ENCODE measurements around the gene UROC1.

UROC1 gene

DNA sequence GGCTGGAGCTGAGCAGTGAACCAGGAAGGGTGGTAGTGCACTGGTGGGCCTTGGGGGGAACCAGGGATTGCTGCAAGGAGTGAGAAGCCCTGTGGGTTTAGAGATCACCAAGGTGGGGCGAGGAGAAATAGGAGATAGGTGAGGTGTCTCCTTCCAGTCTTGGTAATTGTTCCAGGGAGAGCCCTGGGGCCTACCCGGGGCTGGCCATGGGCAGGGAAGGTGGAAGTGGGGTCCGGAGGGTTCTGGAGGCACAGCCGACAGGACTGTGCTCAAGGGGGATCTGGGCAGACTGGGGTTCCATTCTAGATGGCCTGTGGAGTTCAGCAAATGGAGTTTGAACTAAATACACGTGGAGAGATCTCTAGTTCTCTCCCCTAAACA is 10.8 kb upstream of the UROC1 start:
- Histone ChIP-seq H2BK120ac (ENCODE audit: low read depth, low read length) (no peak overlapping the region), H3K9ac (ENCODE audit: low read depth, low read length, poor library complexity) (no peak overlapping the region), H3K4me2 (ENCODE audit: insufficient read depth, low read length, poor library complexity, severe bottlenecking) (no peak overlapping the region), H4K91ac (ENCODE audit: low read depth, low read length, poor library complexity) (no peak overlapping the region), H3K27ac (replicated peaks; ENCODE audit: low read length) (no peak overlapping the region), H3K18ac (ENCODE audit: low read length) (no peak overlapping the region), H3K9me3 (replicated peaks in 1 of 2; ENCODE audit: control insufficient read depth in 2 of 2, insufficient read depth in 1 of 2, low read depth in 1 of 2, low read length in 2 of 2) (no peaks in the 10 kb centered on the region), H3K23ac (ENCODE audit: low read depth, low read length, poor library complexity) (no peak overlapping the region), H2BK15ac (ENCODE audit: low read length) (no peak overlapping the region), H3K4me3 (ENCODE audit: low read length in 2 of 2) (no peak overlapping the region), H4K8ac (ENCODE audit: low read depth, low read length) (no peak overlapping the region), H2BK5ac (ENCODE audit: low read length) (no peak overlapping the region), H3K79me1 (ENCODE audit: low read depth, low read length) (peaks cover 3% of the 10 kb centered on the region), H3K4me1 (ENCODE audit: control insufficient read depth in 2 of 2, insufficient read depth in 1 of 2, low read depth in 1 of 2, low read length in 2 of 2) (peaks cover 2 to 10% of the 10 kb centered on the region in 2 donors), H3K27me3 (ENCODE audit: control insufficient read depth in 3 of 3, insufficient read depth in 3 of 3, low read depth in 1 of 3, low read length in 3 of 3) (peaks cover 0 to 73% (median 14%) of the 10 kb centered on the region in 3 experiments), H3K4ac (ENCODE audit: low read length) (no peak overlapping the region), H2AFZ (ENCODE audit: low read length) (no peak overlapping the region), H3K36me3 (replicated peaks in 1 of 2; ENCODE audit: control insufficient read depth in 2 of 2, insufficient read depth in 2 of 2, low read length in 2 of 2) (no peaks in the 10 kb centered on the region), H2AK5ac (ENCODE audit: low read depth, low read length) (no peak overlapping the region), H3K14ac (ENCODE audit: low read length) (no peak overlapping the region), H2BK12ac (ENCODE audit: low read length) (no peak overlapping the region)
- no peak for DNase-seq (ENCODE audit: low spot score)
- WGBS, 2 donors (ENCODE audit: extremely low coverage in 2 of 2, insufficient read length in 2 of 2, insufficient replicate concordance in 1 of 2) = no CpG with 5 or more reads among the region's 5 CpGs

DNA sequence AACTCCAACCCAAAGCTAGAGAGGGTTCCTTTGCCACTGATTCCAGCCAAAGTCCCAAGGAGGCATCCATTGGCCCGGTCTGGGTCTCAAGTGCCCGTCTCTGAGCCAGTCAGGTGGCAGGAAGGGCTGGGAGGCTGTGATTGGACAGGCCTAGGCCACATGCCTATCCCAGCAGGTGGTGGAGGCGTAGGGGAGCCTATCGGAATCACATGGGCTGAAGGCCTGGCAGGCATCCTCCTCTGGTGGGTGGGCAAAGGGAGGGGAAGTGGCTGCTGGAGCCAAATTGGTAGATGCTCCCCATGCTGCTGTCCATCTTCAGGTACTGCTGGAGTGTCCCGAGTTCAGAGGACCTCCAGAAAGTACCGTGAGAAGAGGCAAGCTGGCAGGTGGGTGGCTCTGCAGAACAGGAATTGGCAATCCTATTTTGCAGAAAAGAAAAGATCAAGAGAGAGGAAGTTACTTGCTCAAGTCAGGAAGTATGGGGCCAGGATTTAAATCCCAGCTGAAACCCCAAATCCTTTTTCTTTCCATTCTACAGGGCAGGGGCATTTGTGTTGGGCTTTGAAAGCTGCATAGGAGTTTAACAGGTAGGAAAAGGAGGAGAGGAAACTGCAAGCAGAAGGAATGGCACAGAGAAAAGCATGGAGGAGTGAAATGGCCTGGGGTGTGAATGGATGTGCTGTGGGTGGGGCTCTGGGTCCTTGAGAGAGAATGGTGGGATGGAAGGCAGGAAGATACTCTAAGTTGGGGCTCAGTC is 10.1 kb upstream of the UROC1 start:
- no peak for DNase-seq (ENCODE audit: low spot score)

DNA sequence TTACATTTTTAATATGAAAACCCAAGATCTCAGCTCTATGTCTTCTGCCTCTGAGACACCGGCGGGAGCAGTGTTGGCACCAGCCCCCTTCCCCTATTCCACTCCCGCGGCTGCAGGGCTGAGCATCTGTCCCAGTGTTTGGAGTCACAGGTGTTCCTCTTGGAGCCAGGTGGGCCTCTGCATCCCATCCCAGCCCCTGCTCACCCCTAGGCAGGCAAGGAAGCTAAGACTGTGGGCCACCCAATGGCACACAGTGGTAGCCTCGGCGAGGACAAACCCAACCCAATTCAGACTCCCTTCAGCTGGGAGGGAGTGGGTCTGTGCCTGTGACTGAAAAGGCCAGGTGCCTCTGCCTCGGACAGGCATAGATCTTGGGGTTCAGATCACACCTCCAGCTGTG is 9.4 kb upstream of the UROC1 start:
- no peak for DNase-seq (ENCODE audit: low spot score)
- Histone ChIP-seq H2AK5ac (ENCODE audit: low read depth, low read length) (peak overlapping the region; percentile 86), H3K36me3 (replicated peaks in 1 of 2; ENCODE audit: control insufficient read depth in 2 of 2, insufficient read depth in 2 of 2, low read length in 2 of 2) (no peaks in the 10 kb centered on the region), H3K9ac (ENCODE audit: low read depth, low read length, poor library complexity) (no peak overlapping the region), H3K4ac (ENCODE audit: low read length) (no peak overlapping the region), H3K27me3 (ENCODE audit: control insufficient read depth in 3 of 3, insufficient read depth in 3 of 3, low read depth in 1 of 3, low read length in 3 of 3) (peaks cover 0 to 73% (median 23%) of the 10 kb centered on the region in 3 experiments), H3K18ac (ENCODE audit: low read length) (no peak overlapping the region), H3K79me1 (ENCODE audit: low read depth, low read length) (peaks cover 3% of the 10 kb centered on the region), H4K8ac (ENCODE audit: low read depth, low read length) (no peak overlapping the region), H3K9me3 (replicated peaks in 1 of 2; ENCODE audit: control insufficient read depth in 2 of 2, insufficient read depth in 1 of 2, low read depth in 1 of 2, low read length in 2 of 2) (no peaks in the 10 kb centered on the region), H2BK12ac (ENCODE audit: low read length) (no peak overlapping the region), H2BK5ac (ENCODE audit: low read length) (no peak overlapping the region), H3K23ac (ENCODE audit: low read depth, low read length, poor library complexity) (no peak overlapping the region), H3K27ac (replicated peaks; ENCODE audit: low read length) (no peak overlapping the region), H3K14ac (ENCODE audit: low read length) (no peak overlapping the region), H2AFZ (ENCODE audit: low read length) (no peak overlapping the region), H3K4me2 (ENCODE audit: insufficient read depth, low read length, poor library complexity, severe bottlenecking) (no peak overlapping the region), H3K4me3 (ENCODE audit: low read length in 2 of 2) (no peak overlapping the region), H3K4me1 (ENCODE audit: control insufficient read depth in 2 of 2, insufficient read depth in 1 of 2, low read depth in 1 of 2, low read length in 2 of 2) (peaks cover 2 to 10% of the 10 kb centered on the region in 2 donors), H2BK15ac (ENCODE audit: low read length) (no peak overlapping the region), H4K91ac (ENCODE audit: low read depth, low read length, poor library complexity) (no peak overlapping the region), H2BK120ac (ENCODE audit: low read depth, low read length) (peak overlapping the region; percentile 32)
- WGBS, 2 donors (ENCODE audit: extremely low coverage in 2 of 2, insufficient read length in 2 of 2, insufficient replicate concordance in 1 of 2) = no CpG with 5 or more reads among the region's 7 CpGs

More for the DNA sequence above, 10.1 kb upstream of the UROC1 start:
- H3K9ac ChIP-seq (ENCODE audit: low read depth, low read length, poor library complexity) = no peak overlapping the region
- peaks cover 3% of the 10 kb centered on the region for H3K79me1 ChIP-seq (ENCODE audit: low read depth, low read length)
- no peak overlapping the region for H2BK120ac ChIP-seq (ENCODE audit: low read depth, low read length)
- peak overlapping the region; percentile 67 for H3K14ac ChIP-seq (ENCODE audit: low read length)
- no peak overlapping the region for H2AFZ ChIP-seq (ENCODE audit: low read length)
- H3K23ac ChIP-seq (ENCODE audit: low read depth, low read length, poor library complexity) = no peak overlapping the region
- no CpG with 5 or more reads among the region's 6 CpGs for WGBS, 2 donors (ENCODE audit: extremely low coverage in 2 of 2, insufficient read length in 2 of 2, insufficient replicate concordance in 1 of 2)
- H3K4ac ChIP-seq (ENCODE audit: low read length) = no peak overlapping the region
- H3K18ac ChIP-seq (ENCODE audit: low read length) = peak overlapping the region; percentile 34
- peaks cover 0 to 73% (median 21%) of the 10 kb centered on the region in 3 experiments for H3K27me3 ChIP-seq (ENCODE audit: control insufficient read depth in 3 of 3, insufficient read depth in 3 of 3, low read depth in 1 of 3, low read length in 3 of 3)
- H3K4me3 ChIP-seq (ENCODE audit: low read length in 2 of 2) = no peak overlapping the region
- peak overlapping the region; percentile 86 for H2AK5ac ChIP-seq (ENCODE audit: low read depth, low read length)
- H3K27ac ChIP-seq (replicated peaks; ENCODE audit: low read length) = no peak overlapping the region
- H3K9me3 ChIP-seq (replicated peaks in 1 of 2; ENCODE audit: control insufficient read depth in 2 of 2, insufficient read depth in 1 of 2, low read depth in 1 of 2, low read length in 2 of 2) = no peaks in the 10 kb centered on the region
- H3K4me1 ChIP-seq (ENCODE audit: control insufficient read depth in 2 of 2, insufficient read depth in 1 of 2, low read depth in 1 of 2, low read length in 2 of 2) = peaks cover 2 to 10% of the 10 kb centered on the region in 2 donors
- H2BK15ac ChIP-seq (ENCODE audit: low read length) = no peak overlapping the region
- no peak overlapping the region for H4K8ac ChIP-seq (ENCODE audit: low read depth, low read length)
- H3K4me2 ChIP-seq (ENCODE audit: insufficient read depth, low read length, poor library complexity, severe bottlenecking) = no peak overlapping the region
- H3K36me3 ChIP-seq (replicated peaks in 1 of 2; ENCODE audit: control insufficient read depth in 2 of 2, insufficient read depth in 2 of 2, low read length in 2 of 2) = no peaks in the 10 kb centered on the region
- peak overlapping the region; percentile 80 for H2BK12ac ChIP-seq (ENCODE audit: low read length)
- H2BK5ac ChIP-seq (ENCODE audit: low read length) = no peak overlapping the region
- H4K91ac ChIP-seq (ENCODE audit: low read depth, low read length, poor library complexity) = no peak overlapping the region

DNA sequence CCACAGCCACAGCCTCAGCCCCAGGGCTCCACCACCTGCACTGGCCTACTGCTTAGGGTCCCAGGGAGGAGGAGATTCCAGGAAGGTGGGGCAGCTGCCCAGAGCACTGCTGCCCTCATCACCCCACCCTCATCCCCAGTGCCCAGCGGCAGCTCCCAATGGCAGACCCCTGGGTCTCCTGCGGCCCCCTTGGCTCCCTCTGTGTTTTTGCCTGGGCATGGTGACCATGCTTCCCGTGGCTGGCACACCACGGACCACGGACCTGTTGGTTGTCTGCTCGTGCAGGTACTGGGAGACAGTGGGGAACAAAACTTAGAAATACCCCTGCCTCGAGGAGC is 9.1 kb upstream of the UROC1 start:
- H3K9me3 ChIP-seq (replicated peaks in 1 of 2; ENCODE audit: control insufficient read depth in 2 of 2, insufficient read depth in 1 of 2, low read depth in 1 of 2, low read length in 2 of 2) = no peaks in the 10 kb centered on the region
- H3K23ac ChIP-seq (ENCODE audit: low read depth, low read length, poor library complexity) = no peak overlapping the region
- H2BK120ac ChIP-seq (ENCODE audit: low read depth, low read length) = peak overlapping the region; percentile 32
- H3K79me1 ChIP-seq (ENCODE audit: low read depth, low read length) = peaks cover 3% of the 10 kb centered on the region
- DNase-seq (ENCODE audit: low spot score) = no peak
- no peak overlapping the region for H3K9ac ChIP-seq (ENCODE audit: low read depth, low read length, poor library complexity)
- H2BK5ac ChIP-seq (ENCODE audit: low read length) = no peak overlapping the region
- H3K4me3 ChIP-seq (ENCODE audit: low read length in 2 of 2) = no peak overlapping the region
- H3K14ac ChIP-seq (ENCODE audit: low read length) = no peak overlapping the region
- H3K27ac ChIP-seq (replicated peaks; ENCODE audit: low read length) = no peak overlapping the region
- H2AFZ ChIP-seq (ENCODE audit: low read length) = no peak overlapping the region
- no CpG with 5 or more reads among the region's 7 CpGs for whole genome bisulfite sequencing, 2 donors (ENCODE audit: extremely low coverage in 2 of 2, insufficient read length in 2 of 2, insufficient replicate concordance in 1 of 2)
- peaks cover 0 to 77% (median 23%) of the 10 kb centered on the region in 3 experiments for H3K27me3 ChIP-seq (ENCODE audit: control insufficient read depth in 3 of 3, insufficient read depth in 3 of 3, low read depth in 1 of 3, low read length in 3 of 3)
- H2AK5ac ChIP-seq (ENCODE audit: low read depth, low read length) = peak overlapping the region; percentile 86
- H4K91ac ChIP-seq (ENCODE audit: low read depth, low read length, poor library complexity) = no peak overlapping the region
- H2BK12ac ChIP-seq (ENCODE audit: low read length) = no peak overlapping the region
- H3K36me3 ChIP-seq (replicated peaks in 1 of 2; ENCODE audit: control insufficient read depth in 2 of 2, insufficient read depth in 2 of 2, low read length in 2 of 2) = no peaks in the 10 kb centered on the region
- no peak overlapping the region for H3K4ac ChIP-seq (ENCODE audit: low read length)
- H2BK15ac ChIP-seq (ENCODE audit: low read length) = no peak overlapping the region
- H3K18ac ChIP-seq (ENCODE audit: low read length) = peak overlapping the region; percentile 46
- H3K4me1 ChIP-seq (ENCODE audit: control insufficient read depth in 2 of 2, insufficient read depth in 1 of 2, low read depth in 1 of 2, low read length in 2 of 2) = peaks cover 2 to 10% of the 10 kb centered on the region in 2 donors
- H3K4me2 ChIP-seq (ENCODE audit: insufficient read depth, low read length, poor library complexity, severe bottlenecking) = no peak overlapping the region
- H4K8ac ChIP-seq (ENCODE audit: low read depth, low read length) = no peak overlapping the region
